ENCODE results near the gene ZSCAN20. TPM values are rescaled to one million over a fixed set of nuclear protein-coding genes. Genes with fewer than 3 reads are reported as not detected.

The ZSCAN20 gene
- total and polyA plus RNA-seq, 9 of the 15 experiments (the other 6 are each of a cell fraction or from before 2014, with no cell fraction given) = 0.36 to 3.3 (median 2.0) TPM

GRCh38 chr1:33524586-33524985 is 52.1 kb downstream of the ZSCAN20 start:
- H2AFZ ChIP-seq (ENCODE audit: low read depth, low read length) = no peak overlapping the region
- WGBS (ENCODE audit: insufficient coverage, low coverage, missing lambda C conversion rate) = 0% methylated on average over 3 of the region's 3 CpGs
- H4K20me1 ChIP-seq (replicated peaks; ENCODE audit: control insufficient read depth, insufficient read depth, low read length) = 0 out of 2 replicates have a peak, but pooled peaks cover 10% of the 10 kb centered on the region
- ChIA-PET CTCF (ENCODE audit: low intra/inter-chr PET ratio) (no interaction called here), POLR2A (no interaction called here)
- in situ Hi-C loops (cut with MboI) (no loop called here), intact Hi-C loops (cut with micrococcal nuclease) (no loop called here)
- BruUV-seq (replicated peaks) = no TSS peak
- no peak overlapping the region for H3K9ac ChIP-seq (ENCODE audit: insufficient read depth in 1 of 2, low read depth in 2 of 2, low read length in 2 of 2)
- no peak overlapping the region for H3K27ac ChIP-seq (ENCODE audit: extremely low read depth, low read depth, low read length)
- TF ChIP-seq CEBPG (CRISPR knock-in tag; IDR thresholded peaks at IDR 0.05) (no peak), CEBPG (tag; conservative IDR thresholded peaks at IDR 0.05 in 1 of 2, IDR thresholded peaks at IDR 0.05 in 1 of 2) (peak; percentile 30 to 52; a peak in 2 of 4 replicates), ERF (CRISPR knock-in tag; IDR thresholded peaks at IDR 0.05) (no peak), ZNF347 (CRISPR knock-in tag; IDR thresholded peaks at IDR 0.05; ENCODE audit: low read depth) (no peak), GABPB2 (CRISPR knock-in tag; conservative IDR thresholded peaks at IDR 0.05) (no peak), CC2D1A (IDR thresholded peaks at IDR 0.05) (no peak), ATF4 (CRISPR knock-in tag; IDR thresholded peaks at IDR 0.05) (peak; percentile 50; the same call in 1 of the 2 replicates), MLLT1 (IDR thresholded peaks at IDR 0.05) (no peak), ATF3 (IDR thresholded peaks at IDR 0.05) (0 out of 2 replicates have a peak, but pooled peaks have one; percentile 11), ATF3 (CRISPR knock-in tag; conservative IDR thresholded peaks at IDR 0.05) (no peak), NFE2 (IDR thresholded peaks at IDR 0.05; ENCODE audit: low read depth) (no peak), CREB1 (IDR thresholded peaks at IDR 0.05) (no peak), CREB1 (CRISPR knock-in tag; IDR thresholded peaks at IDR 0.05) (no peak)
- peaks cover 12 to 27% of the 10 kb centered on the region in 2 experiments for H3K27me3 ChIP-seq (ENCODE audit: control insufficient read depth in 2 of 2, insufficient read depth in 2 of 2, low read length in 2 of 2)
- no peak for FAIRE-seq
- no peak for DNase-seq (ENCODE audit: extremely low read depth in 1 of 4, low spot score in 3 of 4)
- no peaks in the 10 kb centered on the region for H3K79me2 ChIP-seq (ENCODE audit: control insufficient read depth, insufficient read depth, low read length)
- no peaks in the 10 kb centered on the region for H3K9me1 ChIP-seq (ENCODE audit: control insufficient read depth, insufficient read depth, low read length)
- H3K4me1 ChIP-seq (replicated peaks in 1 of 2; ENCODE audit: control insufficient read depth in 2 of 2, insufficient read depth in 2 of 2, low read length in 2 of 2) = 0 out of 5 replicates have a peak, but pooled peaks cover 0 to under 1% of the 10 kb centered on the region in 2 experiments
- no peak overlapping the region for H3K4me3 ChIP-seq
- ATAC-seq = no peak
- no peaks in the 10 kb centered on the region for H3K36me3 ChIP-seq (ENCODE audit: control insufficient read depth, insufficient read depth, low read length)
- H3K4me2 ChIP-seq (ENCODE audit: insufficient read depth, low read length) = no peak overlapping the region
- no peaks in the 10 kb centered on the region for H3K9me3 ChIP-seq (replicated peaks; ENCODE audit: control insufficient read depth, insufficient read depth, low read depth, low read length)

Measured in K562 (cell line).